HFFc6 (cell line): ENCODE data around the gene MYO1A. TPM values are rescaled to one million over a fixed set of nuclear protein-coding genes. Genes with fewer than 3 reads are reported as not detected.

Source experiments
- DNase-seq: peaks from one replicate; pipeline ENCODE4 v3.0.0-alpha.2; 2018
- H3K27ac Mint-ChIP-seq: 2 replicates; pipeline ENCODE4 v1.8.0; 2020; ENCODE audit warnings: mild to moderate bottlenecking, mixed read lengths
- H3K27me3 Mint-ChIP-seq: 2 replicates; pipeline ENCODE4 v1.8.0; 2021; ENCODE audit warnings: mild to moderate bottlenecking, moderate library complexity, mixed read lengths; ENCODE audit not compliant: insufficient read depth
- H3K36me3 Mint-ChIP-seq: 2 replicates; pipeline ENCODE4 v1.8.0; 2021; ENCODE audit warnings: low read depth, mixed read lengths
- H3K4me1 Mint-ChIP-seq: 2 replicates; pipeline ENCODE4 v1.8.0; 2020; ENCODE audit warnings: low read depth, mixed read lengths
- H3K4me3 Mint-ChIP-seq: 2 replicates; pipeline ENCODE4 v1.8.0; 2020; ENCODE audit warnings: mild to moderate bottlenecking, moderate library complexity, mixed read lengths
- H3K9me3 Mint-ChIP-seq: 2 replicates; pipeline ENCODE4 v1.8.0; 2020; ENCODE audit warnings: mild to moderate bottlenecking, mixed read lengths
- total RNA-seq, 6 experiments: library from RNA; stranded (reverse); fragmentation: NEBNext Ultra II Directional; extraction: Animal tissue kit (Norgen Biotek cat#: 25700); gene quantifications; 2 replicates in 1 of 6; 3 replicates in 5 of 6; pipeline ENCODE4 v1.2.3, GENCODE V29; 2021
- TF ChIP-seq, protein P1 (sequence below): fragments of 200-600 bp; sonication (generic); IDR thresholded peaks from 2 replicates; pipeline ENCODE4 v1.5.0; 2021; ENCODE audit warnings: antibody characterized with exemption, mild to moderate bottlenecking

MYO1A gene
- total RNA-seq, 6 experiments from 2014 or later = 0.23 TPM; not detected in 5

DNA sequence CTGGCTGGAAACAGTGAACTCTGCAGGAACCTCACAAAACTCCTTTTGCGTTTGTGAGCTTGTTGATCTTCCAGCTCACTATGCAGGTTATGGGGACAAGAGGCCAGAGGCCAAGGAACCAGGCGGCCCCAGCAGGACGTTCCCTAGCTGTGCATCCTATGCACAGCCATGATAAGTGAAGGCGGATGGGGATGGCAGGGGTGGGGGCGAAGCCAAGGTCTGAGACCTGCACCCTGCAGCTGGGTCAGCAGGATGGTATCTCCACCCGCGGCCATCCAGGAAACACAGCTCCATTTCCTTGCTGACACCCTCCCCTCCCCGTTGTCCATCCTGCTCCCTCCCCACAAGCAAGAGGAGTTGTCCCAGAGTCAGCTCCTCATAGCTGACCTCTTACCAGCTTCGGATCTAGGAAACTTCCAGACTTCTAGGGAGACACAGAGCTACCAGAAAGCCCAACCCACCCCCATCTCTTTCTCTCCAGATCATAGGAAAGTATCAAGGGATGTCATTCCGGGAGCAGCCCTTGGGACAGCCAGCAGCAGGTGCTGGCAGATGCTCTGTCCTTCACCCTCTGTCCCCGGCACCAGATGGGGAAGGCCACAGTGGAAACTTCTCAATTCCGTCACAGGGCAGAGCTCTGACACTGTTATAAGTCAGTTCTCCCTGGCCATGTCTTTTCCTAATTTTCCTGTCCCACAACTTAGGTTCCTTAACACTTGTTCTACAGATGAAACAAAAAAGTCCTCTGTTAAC, 53.0 kb downstream of the MYO1A start:
- Mint-ChIP-seq H3K27me3 (peaks cover 2% of the 10 kb centered on the region), H3K27ac (no peak overlapping the region), H3K4me3 (no peak overlapping the region), H3K36me3 (peaks cover 4% of the 10 kb centered on the region; the same call in 1 of the 2 replicates), H3K4me1 (peaks cover 33% of the 10 kb centered on the region), H3K9me3 (no peaks in the 10 kb centered on the region)
- TF ChIP-seq, protein P1, sequence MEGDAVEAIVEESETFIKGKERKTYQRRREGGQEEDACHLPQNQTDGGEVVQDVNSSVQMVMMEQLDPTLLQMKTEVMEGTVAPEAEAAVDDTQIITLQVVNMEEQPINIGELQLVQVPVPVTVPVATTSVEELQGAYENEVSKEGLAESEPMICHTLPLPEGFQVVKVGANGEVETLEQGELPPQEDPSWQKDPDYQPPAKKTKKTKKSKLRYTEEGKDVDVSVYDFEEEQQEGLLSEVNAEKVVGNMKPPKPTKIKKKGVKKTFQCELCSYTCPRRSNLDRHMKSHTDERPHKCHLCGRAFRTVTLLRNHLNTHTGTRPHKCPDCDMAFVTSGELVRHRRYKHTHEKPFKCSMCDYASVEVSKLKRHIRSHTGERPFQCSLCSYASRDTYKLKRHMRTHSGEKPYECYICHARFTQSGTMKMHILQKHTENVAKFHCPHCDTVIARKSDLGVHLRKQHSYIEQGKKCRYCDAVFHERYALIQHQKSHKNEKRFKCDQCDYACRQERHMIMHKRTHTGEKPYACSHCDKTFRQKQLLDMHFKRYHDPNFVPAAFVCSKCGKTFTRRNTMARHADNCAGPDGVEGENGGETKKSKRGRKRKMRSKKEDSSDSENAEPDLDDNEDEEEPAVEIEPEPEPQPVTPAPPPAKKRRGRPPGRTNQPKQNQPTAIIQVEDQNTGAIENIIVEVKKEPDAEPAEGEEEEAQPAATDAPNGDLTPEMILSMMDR = no peak
- no peak for DNase-seq

GRCh38 chr12:56995930-56996496, 53.9 kb downstream of the MYO1A start:
- H3K4me1 Mint-ChIP-seq = peaks cover 29% of the 10 kb centered on the region
- H3K27ac Mint-ChIP-seq = no peak overlapping the region
- TF ChIP-seq, protein P1 = no peak

GRCh38 chr12:56995201-56995929, 54.6 kb downstream of the MYO1A start:
- no peak overlapping the region for H3K27ac Mint-ChIP-seq
- no peak overlapping the region for H3K4me3 Mint-ChIP-seq
- peaks cover 7% of the 10 kb centered on the region for H3K27me3 Mint-ChIP-seq
- no peak for DNase-seq
- H3K4me1 Mint-ChIP-seq = peaks cover 24% of the 10 kb centered on the region
- peaks cover 4% of the 10 kb centered on the region; the same call in 1 of the 2 replicates for H3K36me3 Mint-ChIP-seq
- TF ChIP-seq, protein P1 = no peak
- H3K9me3 Mint-ChIP-seq = no peaks in the 10 kb centered on the region

More at GRCh38 chr12:56995930-56996496, 53.9 kb downstream of the MYO1A start:
- Mint-ChIP-seq H3K4me3 (no peak overlapping the region), H3K9me3 (no peaks in the 10 kb centered on the region), H3K27me3 (peaks cover 7% of the 10 kb centered on the region), H3K36me3 (peaks cover 4% of the 10 kb centered on the region; the same call in 1 of the 2 replicates)
- DNase-seq = no peak

- Mint-ChIP-seq H3K27me3 (peaks cover 7% of the 10 kb centered on the region), H3K4me3 (no peak overlapping the region), H3K27ac (no peak overlapping the region), H3K4me1 (peaks cover 24% of the 10 kb centered on the region), H3K36me3 (peaks cover 4% of the 10 kb centered on the region; the same call in 1 of the 2 replicates), H3K9me3 (no peaks in the 10 kb centered on the region)
- DNase-seq = no peak
- TF ChIP-seq, protein P1 = no peak
Measured at GRCh38 chr12:56994231-56994746, 55.6 kb downstream of the MYO1A start.

DNA sequence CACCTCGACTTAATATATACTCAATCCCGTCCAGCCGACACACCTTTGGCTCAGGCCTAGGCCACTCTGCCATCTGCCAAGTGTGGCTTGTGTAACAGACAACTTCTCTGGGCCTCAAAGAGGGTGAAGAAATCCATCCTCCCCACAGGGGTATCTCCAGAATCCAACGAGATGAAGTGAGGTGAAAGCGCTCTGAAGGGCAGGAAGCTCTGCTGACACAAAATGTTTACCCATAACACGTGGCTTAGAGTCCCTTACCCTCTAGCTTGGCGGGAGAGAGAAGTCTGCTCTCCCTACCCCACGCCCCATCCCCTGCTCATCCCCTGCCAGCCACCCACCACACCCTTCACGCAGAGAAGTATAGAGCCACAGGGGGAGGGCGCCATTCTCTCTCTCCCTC, 56.6 kb downstream of the MYO1A start:
- TF ChIP-seq, protein P1 = no peak
- Mint-ChIP-seq H3K36me3 (peaks cover 2% of the 10 kb centered on the region; the same call in 1 of the 2 replicates), H3K27me3 (peaks cover 5% of the 10 kb centered on the region)

More for the DNA sequence above, 56.6 kb downstream of the MYO1A start:
- Mint-ChIP-seq H3K4me3 (no peak overlapping the region), H3K9me3 (no peaks in the 10 kb centered on the region), H3K27ac (no peak overlapping the region), H3K4me1 (peaks cover 28% of the 10 kb centered on the region)
- no peak for DNase-seq
